Stromal cell of bone marrow (primary cell): ENCODE data around the gene RCBTB2.
"Not testable (repeated sequence)": the region's sequence is repeated elsewhere in the genome, so short reads cannot be mapped to it uniquely, and the experiment has no call there.

Experiments
- DNase-seq: peaks from one replicate; pipeline ENCODE4 v3.0.0-alpha.2; 2012; ENCODE audit warnings: low read depth

The RCBTB2 gene

DNA sequence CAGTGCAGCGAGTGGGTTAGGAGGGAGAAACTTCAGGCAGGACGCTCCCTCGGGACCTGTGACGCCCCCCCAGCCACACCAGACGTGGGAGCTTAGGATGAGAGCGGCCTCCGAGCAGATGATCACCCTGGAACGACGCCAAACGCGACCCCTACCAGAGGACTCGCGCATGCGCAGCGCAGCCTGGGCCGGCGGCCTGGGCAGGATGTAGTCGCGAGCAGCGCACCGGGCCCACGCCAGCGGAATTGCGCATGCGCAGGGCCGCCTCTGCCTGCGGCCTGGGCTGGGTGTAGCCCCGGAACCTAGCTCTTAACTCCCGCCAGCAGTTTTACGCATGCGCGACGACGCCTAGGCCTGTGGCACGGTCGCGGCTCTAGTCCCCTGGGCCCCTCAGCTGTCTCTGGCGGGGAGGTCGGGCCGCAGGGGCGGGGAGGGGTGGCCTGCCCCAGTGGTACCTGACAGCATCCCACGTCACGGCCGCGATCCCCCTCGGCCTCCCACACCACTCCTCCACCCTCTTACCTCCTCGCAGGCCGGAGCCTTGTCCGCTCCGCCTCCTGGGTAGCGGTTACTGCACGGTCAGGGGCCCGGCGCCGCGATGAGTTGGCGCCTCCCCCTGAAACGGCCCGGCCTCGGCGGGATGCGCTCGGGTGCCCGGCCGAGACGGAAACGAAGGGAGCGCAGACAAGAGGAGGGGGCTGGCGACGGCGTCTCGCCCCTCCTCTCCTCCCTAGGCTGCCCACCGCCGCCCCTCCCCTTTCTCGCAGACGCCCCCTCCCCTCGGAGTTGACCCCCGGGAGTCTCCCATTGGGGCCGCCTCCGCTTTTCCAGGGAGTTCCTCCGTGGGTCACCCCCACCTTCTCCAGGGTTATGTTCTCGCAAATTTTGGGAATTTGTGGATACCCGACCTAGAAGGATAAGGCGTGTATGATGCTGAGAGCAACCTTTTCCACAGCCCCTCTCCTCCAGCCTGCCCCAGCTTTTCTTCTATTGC, at the start of gene RCBTB2:
Gene RCBTB2 (minus strand): TSS at position 575 of the 994 bp plus-strand sequence. CDS start 11,141 bp downstream, outside the sequence.
- peak; percentile 95 for DNase-seq

DNA sequence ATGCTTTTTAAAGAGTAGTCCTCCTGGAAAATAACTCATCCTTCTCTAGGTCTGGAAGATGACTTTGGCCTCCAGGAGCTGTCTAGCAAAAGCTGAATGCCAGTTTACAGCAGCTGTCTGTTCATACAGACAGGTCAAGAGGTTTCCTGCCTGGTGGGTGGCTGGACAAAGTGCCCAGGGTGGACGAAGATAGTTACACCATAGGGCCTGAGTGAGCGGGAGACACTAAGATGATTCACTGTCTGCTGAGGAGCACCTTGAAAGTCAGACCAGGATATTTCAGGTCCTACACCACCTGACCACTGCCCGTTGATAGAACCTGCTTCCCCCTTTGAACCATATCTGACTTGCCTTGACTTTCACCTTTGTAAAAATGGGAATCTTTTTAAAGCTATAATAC, 49.2 kb upstream of the RCBTB2 start:
- no peak for DNase-seq

DNA sequence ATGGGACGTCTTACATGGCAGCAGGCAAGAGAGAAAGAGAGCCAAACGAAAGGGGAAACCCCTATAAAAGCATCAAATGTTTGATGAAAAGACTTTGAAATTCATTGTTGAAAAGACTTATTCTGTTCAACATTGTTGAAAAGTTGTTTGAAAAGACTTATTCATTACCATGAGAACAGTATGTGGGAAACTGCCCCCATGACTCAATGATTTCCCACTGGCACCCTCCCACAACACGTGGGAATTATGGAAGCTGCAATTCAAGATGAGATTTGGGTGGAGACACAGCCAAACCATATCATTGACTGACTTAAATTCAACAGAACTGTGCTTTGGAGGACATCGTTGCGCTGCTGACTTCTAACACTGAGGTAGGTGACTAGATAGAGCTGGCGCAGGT, 48.0 kb upstream of the RCBTB2 start:
- no peak for DNase-seq

DNA sequence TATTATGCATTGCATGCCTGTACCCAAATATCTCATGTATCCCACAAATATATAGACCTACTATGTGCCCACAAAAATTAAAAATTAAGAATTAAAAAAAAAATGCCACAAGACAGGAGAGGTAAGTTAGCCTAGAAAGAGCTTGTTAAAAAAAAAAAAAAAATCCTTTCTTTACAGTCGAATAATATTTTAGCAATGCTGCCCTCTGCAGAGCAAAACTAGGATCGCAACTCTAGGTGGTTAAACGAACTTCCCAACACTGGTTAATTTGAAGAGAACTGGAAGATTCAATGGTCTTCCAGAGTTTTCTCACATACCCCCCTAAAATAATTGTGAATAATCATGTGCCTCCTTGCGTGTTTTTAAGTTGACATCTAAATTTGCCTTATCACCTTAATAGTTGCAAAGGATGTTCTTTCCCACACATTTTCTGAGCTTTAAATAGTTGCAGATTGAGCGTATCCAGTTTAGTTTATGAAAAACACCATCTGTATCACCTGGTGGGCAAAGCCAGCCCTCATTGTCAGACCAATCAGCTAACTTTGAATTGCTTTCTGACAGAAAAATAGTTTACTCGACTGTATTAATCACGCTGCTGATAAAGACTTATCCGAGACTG, 47.4 kb upstream of the RCBTB2 start:
- DNase-seq = peak; percentile 47

DNA sequence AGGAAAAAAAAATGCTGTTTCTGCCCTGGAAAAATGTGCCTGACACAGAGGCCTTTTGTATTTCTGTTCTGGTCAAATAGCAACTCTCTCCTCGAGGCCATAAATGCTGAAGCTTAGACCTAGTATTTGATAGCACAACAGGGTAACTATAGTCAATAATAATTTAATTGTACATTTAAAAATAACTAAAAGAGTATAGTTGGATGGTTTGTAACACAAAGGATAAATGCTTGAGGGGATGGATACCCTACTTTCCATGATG, 47.0 kb upstream of the RCBTB2 start:
- DNase-seq = not testable (repeated sequence)

- no peak for DNase-seq
These were observed 46.5 kb upstream of the RCBTB2 start for GRCh38 chr13:48579165-48579918.

- no peak for DNase-seq
These were observed 45.8 kb upstream of the RCBTB2 start for GRCh38 chr13:48578516-48579164.

DNA sequence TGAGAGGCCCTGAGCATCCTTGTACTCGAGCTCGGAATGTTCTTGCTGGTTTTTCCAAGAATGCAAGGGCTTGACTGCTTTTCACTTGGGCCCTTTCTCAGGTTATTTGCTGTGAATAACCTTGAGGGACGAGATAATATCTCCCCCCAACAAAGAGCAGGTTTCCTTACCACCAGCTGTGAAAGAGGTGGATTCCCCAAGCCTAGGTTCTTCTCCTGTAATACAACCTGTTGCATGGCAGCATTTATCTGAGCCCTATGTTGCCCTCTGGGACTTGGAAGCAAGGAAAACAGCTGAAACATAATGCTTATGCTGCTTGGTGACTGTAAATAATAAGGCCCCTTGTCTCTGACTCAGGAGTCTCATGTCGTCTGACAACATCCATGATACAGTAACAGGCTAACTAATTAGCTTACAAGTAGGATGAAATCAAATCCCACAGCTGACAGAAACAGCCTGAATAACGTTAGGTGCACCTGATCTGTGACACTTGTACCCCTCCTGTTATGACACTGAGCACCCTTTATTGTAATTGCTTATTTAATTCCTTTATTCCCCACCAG, 43.6 kb upstream of the RCBTB2 start:
- no peak for DNase-seq

DNA sequence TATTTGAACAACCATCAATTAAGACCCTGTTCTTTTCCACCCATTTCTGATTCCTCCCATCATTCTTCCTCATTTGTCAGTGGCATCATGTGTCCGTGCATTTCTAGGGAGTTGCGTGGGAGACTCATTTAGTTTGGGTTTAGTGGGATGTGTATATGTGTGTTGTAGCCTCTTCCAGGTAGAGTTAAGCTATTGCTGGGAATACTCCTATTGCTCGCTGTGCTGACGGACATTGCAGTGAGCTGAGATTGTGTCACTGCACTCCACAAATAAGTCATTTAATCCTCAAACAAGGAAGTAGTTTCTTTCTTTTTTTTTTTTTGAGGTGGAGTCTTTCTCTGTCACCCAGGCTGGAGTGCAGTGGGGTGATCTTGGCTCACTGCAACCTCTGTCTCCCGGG, 42.2 kb upstream of the RCBTB2 start:
- no peak for DNase-seq

DNA sequence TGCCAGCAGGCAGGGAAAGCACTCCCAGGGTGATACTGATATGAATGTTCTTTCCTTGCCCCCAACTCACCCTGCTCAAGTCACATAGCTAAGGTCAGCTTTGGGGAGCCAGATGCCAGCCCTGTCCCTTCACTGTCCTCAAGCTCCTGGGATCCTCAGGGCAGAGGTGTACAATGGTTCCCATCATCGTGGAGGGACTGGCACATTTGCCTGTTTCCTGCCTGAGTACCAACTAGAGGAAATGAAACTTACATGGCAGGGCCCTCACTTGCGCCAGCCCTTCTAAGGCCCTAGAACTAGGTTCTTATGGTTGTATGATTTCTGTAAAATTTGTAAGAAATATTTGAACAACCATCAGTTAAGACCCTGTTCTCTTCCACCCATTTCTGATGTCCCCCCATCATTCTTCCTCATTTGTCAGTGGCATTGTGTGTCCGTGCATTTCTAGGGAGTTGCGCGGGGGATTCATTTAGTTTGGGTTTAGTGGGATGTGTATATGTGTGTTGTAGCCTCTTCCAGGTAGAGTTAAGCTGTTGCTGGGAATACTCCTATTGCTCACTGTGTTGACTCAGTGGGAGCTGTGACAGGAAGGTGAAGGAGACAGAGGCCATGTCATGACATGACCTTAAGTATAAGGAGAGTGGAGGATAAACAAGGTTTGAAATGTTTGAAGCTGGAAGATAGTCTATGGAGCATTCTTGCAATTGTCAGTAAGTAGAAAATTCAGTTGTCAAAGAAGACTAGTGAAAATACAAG, 41.3 kb upstream of the RCBTB2 start:
- no peak for DNase-seq

DNA sequence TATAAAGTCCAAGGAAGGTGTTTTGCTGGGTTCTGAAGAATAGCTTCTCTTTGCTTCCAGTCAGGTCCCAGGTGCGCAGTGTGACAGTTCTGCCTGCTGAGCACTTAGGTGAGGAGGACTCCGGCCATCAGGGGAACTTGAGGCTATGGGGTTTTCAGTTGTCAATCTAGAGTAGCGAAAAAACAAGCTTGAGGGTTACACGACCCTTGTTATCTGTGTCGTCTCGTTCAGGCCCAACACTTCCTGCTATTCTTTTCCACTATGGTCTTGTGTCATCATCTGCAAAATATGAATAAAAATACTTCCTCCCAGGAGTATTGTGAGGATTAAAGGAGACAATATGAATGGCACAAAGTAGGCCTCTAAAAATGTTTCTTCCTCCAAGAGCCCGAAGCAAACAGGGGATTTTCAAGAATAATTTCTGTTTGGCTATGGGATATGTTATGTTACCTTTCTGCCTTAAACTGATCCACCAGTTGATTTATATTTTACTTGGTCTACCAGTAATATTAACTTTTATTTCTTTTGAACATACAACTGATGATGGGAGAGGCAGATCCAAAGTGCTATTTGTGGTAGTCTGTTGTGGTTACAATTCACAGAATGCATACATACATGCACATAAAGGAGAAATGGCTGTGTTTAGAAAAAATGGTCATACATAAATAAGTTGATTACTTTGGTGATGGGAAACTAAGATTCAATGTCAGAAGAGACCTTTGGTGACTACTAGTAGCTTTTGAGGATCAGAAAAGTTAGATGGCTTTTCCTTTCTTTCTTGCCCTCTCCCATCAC, 40.5 kb upstream of the RCBTB2 start:
- no peak for DNase-seq

DNA sequence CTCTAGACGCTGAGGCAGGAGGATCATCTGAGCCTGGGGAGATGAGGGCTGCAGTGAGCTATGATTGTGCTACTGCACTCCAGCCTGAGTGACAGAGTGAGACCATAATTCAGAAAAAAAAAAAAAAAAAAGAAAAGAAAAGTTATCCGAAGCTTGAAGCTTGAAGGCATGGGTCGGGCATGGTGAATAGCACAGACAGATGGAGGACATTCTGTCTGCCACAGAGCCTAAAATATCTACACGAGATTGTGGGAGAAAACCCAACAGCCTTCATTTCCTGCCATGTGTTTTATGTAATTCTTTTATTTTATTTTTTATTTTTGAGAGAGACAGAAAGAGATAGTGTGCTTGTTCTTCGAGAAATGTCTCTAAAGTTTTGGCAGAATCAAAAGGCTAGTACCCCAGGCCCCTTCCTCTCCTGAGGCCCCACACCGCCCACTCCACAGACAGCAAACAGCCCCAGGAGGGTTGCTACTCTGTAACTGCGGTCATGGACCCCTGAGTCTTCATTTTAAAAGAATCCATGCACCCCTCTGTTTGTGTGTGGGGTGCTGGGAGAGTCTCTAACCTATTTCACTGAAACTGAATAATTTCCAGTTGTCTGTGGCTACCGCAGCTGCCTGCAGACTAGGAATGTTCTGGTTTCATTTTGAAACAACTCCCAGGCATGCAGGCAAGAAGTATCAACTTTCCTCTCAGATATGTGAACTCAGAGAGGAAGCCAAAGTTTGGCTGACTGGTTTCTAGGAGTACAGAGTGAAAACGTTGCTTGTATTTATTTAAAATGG, 38.4 kb upstream of the RCBTB2 start:
- peak; percentile 72 for DNase-seq

- no peak for DNase-seq
These were observed 37.4 kb upstream of the RCBTB2 start for GRCh38 chr13:48570216-48570828.

DNA sequence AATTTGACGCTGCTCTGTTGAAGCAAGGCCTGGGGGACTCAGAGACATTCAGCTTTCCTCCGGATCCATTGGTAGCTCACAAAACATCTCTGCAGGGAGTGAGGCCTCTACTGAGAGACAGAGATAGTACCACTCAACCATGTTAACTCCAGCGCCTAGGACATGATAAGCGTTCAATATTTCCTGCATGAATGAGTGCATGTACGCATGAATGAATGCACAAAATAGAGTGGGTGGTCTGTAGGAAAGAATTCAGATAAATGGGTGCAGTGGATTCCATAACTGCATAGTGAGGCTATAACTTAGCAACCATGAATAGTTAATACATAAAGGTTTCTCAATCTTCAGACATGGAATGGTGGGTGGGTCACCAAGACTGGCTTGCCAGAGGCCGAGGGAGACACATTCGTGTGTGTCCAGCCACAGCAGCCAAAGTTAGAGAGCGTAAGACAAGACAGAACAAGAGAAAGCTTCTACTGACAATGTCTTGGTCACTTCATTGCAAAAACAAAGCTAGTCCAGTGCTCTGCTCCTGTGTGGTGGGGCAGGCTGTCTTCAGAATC, 36.3 kb upstream of the RCBTB2 start:
- no peak for DNase-seq

GRCh38 chr13:48568370-48569103, 35.7 kb upstream of the RCBTB2 start:
- DNase-seq = no peak

DNA sequence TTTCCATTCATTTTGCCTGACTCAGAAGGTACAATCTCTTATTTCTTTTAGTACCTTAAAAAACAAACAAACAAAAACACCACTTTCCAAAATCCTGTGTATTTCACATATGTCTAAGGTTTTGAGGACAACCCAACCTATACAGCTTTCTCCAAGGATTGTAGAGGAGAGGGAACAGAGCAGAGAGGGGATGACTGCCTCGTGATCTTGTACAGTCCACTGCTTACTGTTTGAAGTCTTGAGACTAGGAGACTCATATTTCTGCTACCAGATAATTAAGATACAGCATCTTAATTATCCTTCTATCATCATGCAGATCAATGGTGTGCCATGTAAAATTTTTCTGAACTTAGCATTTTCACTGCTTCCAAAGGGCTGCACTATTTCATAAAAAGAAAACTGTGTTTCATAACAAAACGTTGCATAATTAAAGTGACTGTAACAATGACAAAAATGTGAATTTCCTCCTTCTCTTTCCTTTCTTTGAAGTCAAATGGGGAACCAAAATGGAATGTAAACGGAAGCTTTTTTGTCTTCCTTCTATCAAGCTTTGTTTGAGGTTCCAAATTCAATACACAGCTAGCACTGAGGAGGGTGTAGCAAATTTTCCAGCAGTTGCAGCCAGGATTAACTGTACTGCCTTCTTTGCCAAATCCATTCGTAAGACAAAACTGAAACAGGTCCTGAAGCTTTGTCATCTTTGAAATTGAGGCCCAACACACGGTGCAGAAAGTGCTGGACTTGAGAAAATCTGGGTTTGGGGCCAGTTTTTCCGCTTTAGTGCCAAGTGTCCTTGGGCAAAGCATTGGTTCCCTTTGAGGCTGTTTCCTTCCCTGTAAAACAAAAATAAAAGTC, 34.9 kb upstream of the RCBTB2 start:
- peak; percentile 40 for DNase-seq

DNA sequence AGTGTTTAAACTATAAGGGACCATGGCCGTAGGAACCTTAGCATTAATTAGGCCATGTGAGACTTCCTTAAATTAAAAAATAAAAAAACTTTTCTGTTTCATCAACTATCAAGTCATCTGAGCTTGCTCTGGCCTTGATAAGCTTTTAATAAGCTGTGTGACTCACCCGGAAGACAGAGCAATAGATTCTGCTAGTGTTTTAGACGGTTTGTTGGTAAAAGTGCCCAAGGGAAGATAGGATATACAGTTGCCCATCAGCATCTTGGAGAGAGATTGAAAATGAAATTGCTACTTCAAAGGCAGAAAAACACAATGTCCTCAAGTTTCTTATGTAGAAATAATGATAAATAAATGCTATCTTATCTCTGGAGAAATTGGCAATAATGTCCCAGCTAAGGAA, 31.2 kb upstream of the RCBTB2 start:
- peak; percentile 41 for DNase-seq
